GM12878 (cell line): Measurements from ENCODE around the gene SHQ1. TPM values are rescaled to one million over a fixed set of nuclear protein-coding genes. Genes with fewer than 3 reads are reported as not detected.
A peak's percentile ranks its signal among the peaks of the same experiment; 100 is the strongest.

Experiments used
- ATAC-seq: fragments of 200-7000 bp; cut with Tn5 transposase; 3 replicates; pipeline ENCODE4 v1.9.1; 2020; ENCODE audit warnings: mild to moderate bottlenecking, moderate library complexity
- BruUV-seq: library from RNA; stranded (reverse); fragments of 400-500 nt; replicated peaks from 2 replicates; lab custom pipeline; 2021; lab: Mats Ljungman, UMichigan
- CTCF ChIA-PET: fragments of 300-600 bp; sonication (Branson Sonifier 250); formaldehyde crosslinking; extraction: SDS; loops from one replicate; lab custom pipeline; 2021; ENCODE audit warnings: inconsistent platforms; lab: Yijun Ruan, JAX
- POLR2A ChIA-PET: fragments of 350-600 bp; formaldehyde crosslinking; extraction: SDS; loops from one replicate; lab custom pipeline; 2021; ENCODE audit warnings: inconsistent platforms; lab: Charles Lee
- RAD21 ChIA-PET: fragments of 300-600 bp; sonication (Branson Sonifier 250); formaldehyde crosslinking; loops from one replicate; lab custom pipeline; 2023; ENCODE audit warnings: antibody characterized with exemption; ENCODE audit not compliant: unreplicated experiment; lab: Charles Lee
- SMC1A ChIA-PET: fragments of 300-600 bp; sonication (Branson Sonifier 250); formaldehyde crosslinking; loops from one replicate; lab custom pipeline; 2023; ENCODE audit not compliant: unreplicated experiment, uncharacterized antibody; lab: Charles Lee
- DNase-seq: peaks from one replicate; pipeline ENCODE4 v3.0.0-alpha.2; 2011; ENCODE audit warnings: low read depth, low spot score
- FAIRE-seq: peaks from 3 replicates; lab custom pipeline; 2011; peaks lifted over from hg19 to GRCh38; lab: Jason Lieb, UNC
- H2AFZ ChIP-seq: 2 replicates; pipeline ENCODE4 v1.6.0; 2011; ENCODE audit warnings: low read depth, low read length, control low read depth; ENCODE audit not compliant: control insufficient read depth
- H3K27ac ChIP-seq: 2 replicates; pipeline ENCODE4 v1.5.1; 2011; ENCODE audit warnings: control low read depth; ENCODE audit not compliant: control insufficient read depth, insufficient read depth
- H3K27me3 ChIP-seq, 2 experiments: replicated peaks in 1 of 2; 2 replicates each; pipeline versions ENCODE4 v1.6.0 to v1.6.1; 2011; ENCODE audit warnings: low read length in 1 of 2; ENCODE audit not compliant: control insufficient read depth in 2 of 2, insufficient read depth in 2 of 2
- H3K36me3 ChIP-seq, 2 experiments: 2 replicates each; pipeline ENCODE4 v1.5.1; 2011; ENCODE audit warnings: low read length in 1 of 2; ENCODE audit not compliant: control insufficient read depth in 2 of 2, insufficient read depth in 2 of 2
- H3K4me1 ChIP-seq: 2 replicates; pipeline ENCODE4 v1.6.1; 2011; ENCODE audit warnings: mild to moderate bottlenecking, low read length, moderate library complexity, mixed read lengths; ENCODE audit not compliant: control insufficient read depth, insufficient read depth
- H3K4me2 ChIP-seq: 2 replicates; pipeline ENCODE4 v1.6.0; 2011; ENCODE audit warnings: control low read depth; ENCODE audit not compliant: control insufficient read depth, insufficient read depth
- H3K4me3 ChIP-seq: fragments of 200-600 bp; sonication (generic); 2 replicates; pipeline ENCODE4 v1.5.1; 2016
- H3K79me2 ChIP-seq: 2 replicates; pipeline ENCODE4 v1.6.0; 2011; ENCODE audit warnings: low read length; ENCODE audit not compliant: control insufficient read depth, insufficient read depth
- H3K9ac ChIP-seq: 2 replicates; pipeline ENCODE4 v1.8.0; 2011; ENCODE audit warnings: low read length, control low read depth, mixed read lengths; ENCODE audit not compliant: control insufficient read depth, insufficient read depth
- H3K9me3 ChIP-seq: replicated peaks from 3 replicates; pipeline ENCODE4 v1.5.1; 2011; ENCODE audit warnings: mild to moderate bottlenecking, low read length; ENCODE audit not compliant: control insufficient read depth, insufficient read depth
- H4K20me1 ChIP-seq: 2 replicates; pipeline ENCODE4 v1.6.0; 2011; ENCODE audit not compliant: control insufficient read depth, insufficient read depth
- ATF2 ChIP-seq: IDR thresholded peaks from 2 replicates; pipeline ENCODE4 v1.6.1; 2012; ENCODE audit warnings: low read length, inconsistent platforms
- BCL11A ChIP-seq: IDR thresholded peaks from 2 replicates; pipeline ENCODE4 v1.6.1; 2011; ENCODE audit warnings: low read depth, low read length
- EGR1 ChIP-seq, 2 experiments: IDR thresholded peaks; 1 replicate in 1 of 2; 2 replicates in 1 of 2; pipeline ENCODE4 v1.6.1; 2011 to 2012; ENCODE audit warnings: low read depth in 2 of 2, low read length in 2 of 2, borderline replicate concordance in 1 of 2, mild to moderate bottlenecking in 1 of 2, moderate library complexity in 1 of 2
- ETV6 ChIP-seq, 2 experiments: fragments of 450-650 bp in 1 of 2; IDR thresholded peaks in 1 of 2; conservative IDR thresholded peaks in 1 of 2; 2 replicates each; pipeline ENCODE4 v1.6.1; 2014; ENCODE audit warnings: antibody characterized with exemption in 1 of 2, borderline replicate concordance in 1 of 2, low read depth in 1 of 2, mild to moderate bottlenecking in 1 of 2, moderate library complexity in 1 of 2
- GATAD2B ChIP-seq: fragments of 450-650 bp; conservative IDR thresholded peaks from 2 replicates; pipeline ENCODE4 v1.6.1; 2017; ENCODE audit warnings: low read depth, mild to moderate bottlenecking, moderate library complexity
- HCFC1 ChIP-seq: fragments of 150-350 bp; IDR thresholded peaks from 2 replicates; pipeline ENCODE4 v1.6.1; 2014; ENCODE audit warnings: low read length
- IKZF2 ChIP-seq, 2 experiments: fragments of 450-650 bp; IDR thresholded peaks; 2 replicates each; pipeline ENCODE4 v1.6.1; 2017; ENCODE audit warnings: mild to moderate bottlenecking in 2 of 2, moderate library complexity in 2 of 2
- NFIC ChIP-seq: IDR thresholded peaks from 2 replicates; pipeline ENCODE4 v1.6.1; 2012; ENCODE audit warnings: low read depth, mild to moderate bottlenecking, inconsistent platforms, low read length, moderate library complexity
- NFXL1 ChIP-seq: fragments of 450-650 bp; IDR thresholded peaks from 2 replicates; pipeline ENCODE4 v1.6.1; 2017; ENCODE audit warnings: antibody characterized with exemption, mild to moderate bottlenecking, borderline replicate concordance
- PKNOX1 ChIP-seq: fragments of 450-650 bp; IDR thresholded peaks from 2 replicates; pipeline ENCODE4 v1.6.1; 2016; ENCODE audit warnings: mild to moderate bottlenecking
- RELB ChIP-seq: fragments of 450-650 bp; IDR thresholded peaks from 2 replicates; pipeline ENCODE4 v1.6.1; 2017; ENCODE audit warnings: low read depth, mild to moderate bottlenecking, moderate library complexity
- SMC3 ChIP-seq: IDR thresholded peaks from 2 replicates; pipeline ENCODE4 v1.6.1; 2011; ENCODE audit warnings: low read length, improper control_type of control experiment, borderline replicate concordance
- SPI1 ChIP-seq: IDR thresholded peaks from 2 replicates; pipeline ENCODE4 v1.6.1; 2011; ENCODE audit warnings: low read depth, mild to moderate bottlenecking, low read length, moderate library complexity, borderline replicate concordance; ENCODE audit not compliant: insufficient read depth
- TBL1XR1 ChIP-seq: IDR thresholded peaks from 2 replicates; pipeline ENCODE4 v1.6.1; 2012; ENCODE audit warnings: low read depth, low read length, improper control_type of control experiment
- ZBTB11 ChIP-seq: fragments of 450-650 bp; formaldehyde crosslinking; IDR thresholded peaks from 2 replicates; pipeline ENCODE4 v1.5.0; 2022; ENCODE audit warnings: mild to moderate bottlenecking, missing genetic modification characterization
- ZSCAN29 ChIP-seq: fragments of 450-650 bp; IDR thresholded peaks from 2 replicates; pipeline ENCODE4 v1.6.1; 2017; ENCODE audit warnings: mild to moderate bottlenecking, moderate library complexity
- WGBS: methylation state at CpG from one replicate; pipeline ENCODE4 v1.1.6; 2016; ENCODE audit warnings: low lambda C conversion rate; ENCODE audit not compliant: insufficient replicate concordance, insufficient coverage; ENCODE audit errors: missing lambda C conversion rate; 5-methylcytosine and 5-hydroxymethylcytosine counted together
- in situ Hi-C: fragments of 300-500 bp; cut with MboI; formaldehyde crosslinking; loops from 9 replicates; pipeline ENCODE4 v1.14.3; 2018; ENCODE audit warnings: mixed read lengths
- intact Hi-C: fragments of 100-400 bp; cut with micrococcal nuclease; formaldehyde crosslinking; loops from one replicate; pipeline ENCODE4 v1.14.2; 2022; ENCODE audit not compliant: unreplicated experiment
- polyA plus RNA-seq, 11 experiments: library from polyadenylated mRNA; depleted of rRNA in 4 of 11; unstranded in 6 of 11; stranded (reverse) in 5 of 11; fragments of >200 nt; fragmentation: Nextera tagmentation in 4 of 11; fragmentation: Illumina TruSeq in 1 of 11; extraction: Ambion mirVana in 4 of 11; extraction: Trizol in 1 of 11; gene quantifications; 1 replicate in 1 of 11; 2 replicates in 10 of 11; pipeline versions ENCODE4 v1.2.1 to v1.2.3, GENCODE V29; 2011 to 2016; ENCODE audit warnings: inconsistent platforms in 2 of 11, missing spikeins in 2 of 11, low read depth in 1 of 11
- total RNA-seq, 4 experiments: library from RNA; depleted of rRNA in 3 of 4; stranded (reverse); fragments of >200 nt in 3 of 4; fragmentation: Illumina TruSeq in 1 of 4; extraction: Trizol in 1 of 4; gene quantifications; 2 replicates each; pipeline versions ENCODE4 v1.2.1 to v1.2.3, GENCODE V29; 2013 to 2021

Gene SHQ1
- total and polyA plus RNA-seq, 10 of the 15 experiments (the other 5 are each of a cell fraction or from before 2014, with no cell fraction given) = 12.6 to 51.7 (median 24.5) TPM

GRCh38 chr3:72814308-72814707 lies 33.9 kb downstream of the SHQ1 start:
- no peak overlapping the region for H2AFZ ChIP-seq
- 0 out of 2 replicates have a peak overlapping the region, but pooled peaks have one; percentile 42 for H3K4me2 ChIP-seq
- RAD21 ChIA-PET = interaction anchor here (0.7 to 2.2 kb wide), 7 partner anchors 10 to 938 kb away, joined by 3 to 12 read pairs (median 3); no protein-coding TSS in a partner anchor
- H3K36me3 ChIP-seq = no peaks in the 10 kb centered on the region; a peak in 1 of 4 replicates
- in situ Hi-C loops (no loop called here), intact Hi-C loops (loop anchor here (10.0 kb wide), 1 partner anchor 230 kb away; no protein-coding TSS in a partner anchor)
- no peak for DNase-seq
- WGBS = 17% methylated on average over 3 of the region's 3 CpGs
- no peaks in the 10 kb centered on the region for H3K27me3 ChIP-seq
- CTCF ChIA-PET = interaction anchor here (0.6 to 1.7 kb wide), 11 partner anchors 10 to 1086 kb away, joined by 3 to 14 read pairs (median 4); no protein-coding TSS in a partner anchor
- H3K4me3 ChIP-seq = no peak overlapping the region
- no peaks in the 10 kb centered on the region for H3K9me3 ChIP-seq
- FAIRE-seq = peak; percentile 89
- POLR2A ChIA-PET = interaction anchor here (0.6 kb wide), 1 partner anchor 130 kb away, joined by 3 read pairs; no protein-coding TSS in a partner anchor
- peaks cover 25% of the 10 kb centered on the region for H3K4me1 ChIP-seq
- no peaks in the 10 kb centered on the region for H4K20me1 ChIP-seq
- H3K79me2 ChIP-seq = no peaks in the 10 kb centered on the region; the same call in 1 of the 2 replicates
- peak; percentile 76 for ATAC-seq
- SMC1A ChIA-PET = interaction anchor here (0.6 to 4.1 kb wide), 16 partner anchors 9 to 884 kb away, joined by 3 to 55 read pairs (median 3); partner anchors contain the start of gene SHQ1
- no peak overlapping the region for H3K27ac ChIP-seq
- H3K9ac ChIP-seq = no peak overlapping the region
- BruUV-seq = no TSS peak
- TF ChIP-seq SMC3 (no peak), ZBTB11 (CRISPR knock-in tag) (no peak), NFIC (peak; percentile 85; the same call in 1 of the 2 replicates), HCFC1 (no peak), ETV6 (conservative IDR thresholded peaks at IDR 0.05 in 1 of 2, IDR thresholded peaks at IDR 0.05 in 1 of 2; ENCODE audit: borderline replicate concordance in 1 of 2, low read depth in 1 of 2) (peak in 1 of 2 experiments; percentile 42; a peak in 1 of 4 replicates), EGR1 (IDR thresholded peaks at IDR 0.05; ENCODE audit: borderline replicate concordance in 1 of 2, low read depth in 2 of 2, low read length in 2 of 2) (no peak), SPI1 (peak; percentile 91), BCL11A (peak; percentile 76), RELB (peak; percentile 41; the same call in 1 of the 2 replicates), TBL1XR1 (no peak), IKZF2 (IDR thresholded peaks at IDR 0.05) (peak; percentile 53 to 58; a peak in 3 of 4 replicates), ATF2 (peak; percentile 85), PKNOX1 (no peak), NFXL1 (no peak), GATAD2B (no peak), ZSCAN29 (no peak)
